H1 (cell line): ENCODE data around the gene SMDT1. TPM values are rescaled to one million over a fixed set of nuclear protein-coding genes. Genes with fewer than 3 reads are reported as not detected.

Source experiments
- ASH2L ChIP-seq: fragments of 200-600, 300-600 bp; sonication (generic); IDR thresholded peaks from one replicate; pipeline ENCODE4 v1.7.1; 2017; ENCODE audit warnings: low read length
- BACH1 ChIP-seq: IDR thresholded peaks from 2 replicates; pipeline ENCODE4 v1.6.1; 2012; ENCODE audit warnings: low read length, improper control_type of control experiment
- BRCA1 ChIP-seq: IDR thresholded peaks from 2 replicates; pipeline ENCODE4 v1.6.1; 2012; ENCODE audit warnings: low read depth, low read length, improper control_type of control experiment
- CBX5 ChIP-seq: fragments of 300-800, 300-1000 bp; sonication (generic); IDR thresholded peaks from 2 replicates; pipeline ENCODE4 v1.7.1; 2016; ENCODE audit warnings: antibody characterized with exemption, low read length, low read depth
- CHD1 ChIP-seq: IDR thresholded peaks from 2 replicates; pipeline ENCODE4 v1.6.1; 2012; ENCODE audit warnings: low read depth, low read length, improper control_type of control experiment
- EGR1 ChIP-seq: IDR thresholded peaks from 2 replicates; pipeline ENCODE4 v1.6.1; 2011; ENCODE audit warnings: low read depth, low read length, borderline replicate concordance
- EZH2 ChIP-seq: fragments of 200-600 bp; sonication (generic); IDR thresholded peaks from 2 replicates; pipeline ENCODE4 v1.7.1; 2012; ENCODE audit warnings: low read depth, mild to moderate bottlenecking, moderate library complexity, low read length, inconsistent platforms; ENCODE audit not compliant: severe bottlenecking
- MAFK ChIP-seq: IDR thresholded peaks from 2 replicates; pipeline ENCODE4 v1.6.1; 2012; ENCODE audit warnings: low read depth, mild to moderate bottlenecking, improper control_type of control experiment, low read length
- NRF1 ChIP-seq: IDR thresholded peaks from 2 replicates; pipeline ENCODE4 v1.6.1; 2011; ENCODE audit warnings: mild to moderate bottlenecking, low read depth, low read length, improper control_type of control experiment
- PHF8 ChIP-seq: fragments of 200-600 bp; sonication (generic); conservative IDR thresholded peaks from 2 replicates; pipeline ENCODE4 v1.7.1; 2012; ENCODE audit warnings: low read depth, mild to moderate bottlenecking, inconsistent platforms, low read length, moderate library complexity
- POLR2A ChIP-seq, 2 experiments: IDR thresholded peaks; 1 replicate in 1 of 2; 2 replicates in 1 of 2; pipeline ENCODE4 v1.6.1; 2011; ENCODE audit warnings: low read depth in 2 of 2, low read length in 2 of 2, mild to moderate bottlenecking in 2 of 2; ENCODE audit errors: control extremely low read depth in 1 of 2
- RFX5 ChIP-seq: IDR thresholded peaks from 2 replicates; pipeline ENCODE4 v1.6.1; 2011; ENCODE audit warnings: low read depth, low read length, improper control_type of control experiment, borderline replicate concordance
- RNF2 ChIP-seq: fragments of 200-900, 300-1000 bp; sonication (generic); IDR thresholded peaks from 2 replicates; pipeline ENCODE4 v1.7.1; 2016; ENCODE audit warnings: borderline replicate concordance, low read depth, mild to moderate bottlenecking, antibody characterized with exemption, low read length; ENCODE audit not compliant: poor library complexity, severe bottlenecking; ENCODE audit errors: missing control alignments
- SIN3A ChIP-seq, 2 experiments: IDR thresholded peaks in 1 of 2; conservative IDR thresholded peaks in 1 of 2; 2 replicates each; pipeline ENCODE4 v1.6.1; 2011 to 2012; ENCODE audit warnings: low read length in 2 of 2, improper control_type of control experiment in 1 of 2, low read depth in 1 of 2, mild to moderate bottlenecking in 1 of 2
- SP1 ChIP-seq: IDR thresholded peaks from 2 replicates; pipeline ENCODE4 v1.6.1; 2011; ENCODE audit warnings: low read depth, low read length
- SUZ12 ChIP-seq: fragments of 200-600 bp; sonication (generic); IDR thresholded peaks from 2 replicates; pipeline ENCODE4 v1.6.1; 2012; ENCODE audit warnings: mild to moderate bottlenecking, inconsistent platforms, low read length, moderate library complexity, mixed read lengths
- TAF1 ChIP-seq: IDR thresholded peaks from 2 replicates; pipeline ENCODE4 v1.6.1; 2011; ENCODE audit warnings: mild to moderate bottlenecking, low read depth, low read length
- YY1 ChIP-seq: IDR thresholded peaks from 2 replicates; pipeline ENCODE4 v1.6.1; 2011; ENCODE audit warnings: low read depth, mild to moderate bottlenecking, low read length
- polyA plus RNA-seq, 7 experiments: library from polyadenylated mRNA; depleted of rRNA in 3 of 7; stranded (reverse) in 5 of 7; unstranded in 2 of 7; fragments of >200 nt in 5 of 7; fragments of 200-250 nt in 2 of 7; gene quantifications; 1 replicate in 5 of 7; 2 replicates in 1 of 7; 4 replicates in 1 of 7; pipeline versions ENCODE4 v1.2.1 to v1.2.3, GENCODE V29; 2011 to 2013; ENCODE audit warnings: missing spikeins in 2 of 7, mixed read lengths in 2 of 7
- total RNA-seq: library from RNA; stranded (reverse); fragmentation: NEBNext Ultra II Directional; extraction: Animal tissue kit (Norgen Biotek cat#: 25700); gene quantifications from 2 replicates; pipeline ENCODE4 v1.2.1, GENCODE V29; 2021
- TF ChIP-seq, protein P1 (sequence below), 3 experiments: IDR thresholded peaks; 1 replicate in 2 of 3; 2 replicates in 1 of 3; pipeline versions ENCODE4 v1.5.1 to v1.6.1; 2011; ENCODE audit warnings: low read length in 3 of 3, mild to moderate bottlenecking in 3 of 3, inconsistent platforms in 2 of 3, low read depth in 1 of 3, moderate library complexity in 1 of 3; ENCODE audit not compliant: insufficient read depth in 1 of 3; ENCODE audit errors: control extremely low read depth in 1 of 3

Gene SMDT1
- total and polyA plus RNA-seq, 2 of the 8 experiments (the other 6 are each of a cell fraction or from before 2014, with no cell fraction given): 34.9 to 35.6 TPM

DNA sequence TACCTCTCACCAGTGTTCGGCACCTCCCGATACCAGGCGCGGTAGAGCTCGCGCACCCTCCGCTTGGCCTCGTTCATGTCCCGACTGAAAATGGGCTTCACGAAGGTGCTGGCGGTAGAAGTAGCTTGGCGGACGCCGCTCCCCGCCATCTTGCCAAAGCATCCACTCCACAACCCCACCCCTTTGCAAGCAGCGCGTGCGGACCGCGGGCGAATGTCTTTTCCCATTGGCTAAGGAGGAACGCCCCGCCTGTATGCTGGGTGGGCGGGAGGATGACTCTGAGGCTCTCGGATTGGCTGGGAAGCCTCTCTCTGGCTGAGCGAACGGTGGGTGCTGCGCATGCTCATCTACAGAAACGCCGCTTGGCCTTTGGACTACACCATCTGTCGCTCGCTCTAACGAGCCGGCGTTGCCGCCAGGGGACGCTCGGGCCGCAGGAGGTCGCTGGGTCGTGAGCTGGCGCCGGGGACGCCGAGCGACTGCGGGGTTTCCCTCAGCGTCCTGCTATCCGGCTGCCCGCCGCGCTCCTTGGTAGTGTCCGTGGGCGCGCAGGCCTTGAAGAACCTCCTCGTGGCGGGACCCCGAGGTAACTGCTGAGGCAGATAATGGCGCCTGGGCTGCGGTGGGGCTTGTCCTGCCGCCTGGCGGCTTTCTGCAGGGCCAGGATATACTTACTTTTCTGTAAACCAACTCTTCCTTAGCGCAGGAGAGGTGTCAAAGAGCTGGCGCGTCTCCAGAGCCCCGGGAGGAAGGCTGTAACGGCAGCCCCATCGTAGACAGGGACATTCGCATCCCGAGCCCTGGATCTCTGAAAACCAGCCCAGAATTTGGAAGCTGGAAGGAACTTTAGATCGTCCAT is 11.3 kb downstream of the SMDT1 start, which contains the start of gene NDUFA6 (continued):
- TF ChIP-seq, protein P1, sequence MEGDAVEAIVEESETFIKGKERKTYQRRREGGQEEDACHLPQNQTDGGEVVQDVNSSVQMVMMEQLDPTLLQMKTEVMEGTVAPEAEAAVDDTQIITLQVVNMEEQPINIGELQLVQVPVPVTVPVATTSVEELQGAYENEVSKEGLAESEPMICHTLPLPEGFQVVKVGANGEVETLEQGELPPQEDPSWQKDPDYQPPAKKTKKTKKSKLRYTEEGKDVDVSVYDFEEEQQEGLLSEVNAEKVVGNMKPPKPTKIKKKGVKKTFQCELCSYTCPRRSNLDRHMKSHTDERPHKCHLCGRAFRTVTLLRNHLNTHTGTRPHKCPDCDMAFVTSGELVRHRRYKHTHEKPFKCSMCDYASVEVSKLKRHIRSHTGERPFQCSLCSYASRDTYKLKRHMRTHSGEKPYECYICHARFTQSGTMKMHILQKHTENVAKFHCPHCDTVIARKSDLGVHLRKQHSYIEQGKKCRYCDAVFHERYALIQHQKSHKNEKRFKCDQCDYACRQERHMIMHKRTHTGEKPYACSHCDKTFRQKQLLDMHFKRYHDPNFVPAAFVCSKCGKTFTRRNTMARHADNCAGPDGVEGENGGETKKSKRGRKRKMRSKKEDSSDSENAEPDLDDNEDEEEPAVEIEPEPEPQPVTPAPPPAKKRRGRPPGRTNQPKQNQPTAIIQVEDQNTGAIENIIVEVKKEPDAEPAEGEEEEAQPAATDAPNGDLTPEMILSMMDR (IDR thresholded peaks at IDR 0.05; ENCODE audit: control extremely low read depth in 1 of 3, insufficient read depth in 1 of 3, low read depth in 1 of 3, low read length in 3 of 3): peak; percentile 84 to 92 (median 86)
- TF ChIP-seq RNF2: no peak
- no peak for TF ChIP-seq CBX5
- no peak for TF ChIP-seq SUZ12
- peak; percentile 97 for TF ChIP-seq PHF8
- TF ChIP-seq ASH2L: peak; percentile 90
- peak; percentile 98 for TF ChIP-seq NRF1
- no peak; the same call in 1 of the 2 replicates for TF ChIP-seq MAFK
- peak; percentile 89 for TF ChIP-seq TAF1
- TF ChIP-seq EZH2: no peak
- TF ChIP-seq BRCA1: no peak; the same call in 1 of the 2 replicates
- no peak for TF ChIP-seq CHD1
- no peak for TF ChIP-seq RFX5
- 0 out of 2 replicates have a peak, but pooled peaks have one; percentile 14 for TF ChIP-seq EGR1
- TF ChIP-seq SP1: peak; percentile 85; the same call in 1 of the 2 replicates
- TF ChIP-seq SIN3A (conservative IDR thresholded peaks at IDR 0.05 in 1 of 2, IDR thresholded peaks at IDR 0.05 in 1 of 2; ENCODE audit: low read depth in 1 of 2, low read length in 2 of 2): peak; percentile 34 to 60; a peak in 2 of 4 replicates
- peak; percentile 94 for TF ChIP-seq YY1
- TF ChIP-seq POLR2A (IDR thresholded peaks at IDR 0.05; ENCODE audit: control extremely low read depth in 1 of 2, low read depth in 2 of 2, low read length in 2 of 2): peak; percentile 92 to 97
- TF ChIP-seq BACH1: no peak
